Glomerular visceral epithelial cell (primary cell): ENCODE results near the gene SSB.
"Not testable (repeated sequence)": the region's sequence is repeated elsewhere in the genome, so short reads cannot be mapped to it uniquely, and the experiment has no call there.

Experiments used
- DNase-seq: peaks from one replicate; pipeline ENCODE4 v3.0.0-alpha.2; 2016; ENCODE audit errors: extremely low spot score

Gene SSB

GRCh38 chr2:169828141-169828811 is 29.6 kb downstream of the SSB start:
- DNase-seq: peak; percentile 44

- no peak for DNase-seq
Observed at GRCh38 chr2:169834401-169834800, 35.7 kb downstream of the SSB start.

- DNase-seq: no peak
Observed at GRCh38 chr2:169838743-169839489, 40.2 kb downstream of the SSB start.

GRCh38 chr2:169839954-169840746 is 41.5 kb downstream of the SSB start:
- no peak for DNase-seq

GRCh38 chr2:169840747-169841142 is 42.1 kb downstream of the SSB start:
- DNase-seq: no peak

GRCh38 chr2:169841625-169842024 is 43.0 kb downstream of the SSB start:
- not testable (repeated sequence) for DNase-seq

- DNase-seq: no peak
Observed at GRCh38 chr2:169845016-169845415, 46.3 kb downstream of the SSB start.

- not testable (repeated sequence) for DNase-seq
Observed at GRCh38 chr2:169848959-169849693, 50.5 kb downstream of the SSB start.

- DNase-seq: no peak
Observed at GRCh38 chr2:169849710-169850109, 51.0 kb downstream of the SSB start.

GRCh38 chr2:169853041-169853668 is 54.5 kb downstream of the SSB start:
- DNase-seq: no peak

GRCh38 chr2:169855281-169856258 is 56.9 kb downstream of the SSB start:
- not testable (repeated sequence) for DNase-seq

GRCh38 chr2:169859423-169859822 is 60.8 kb downstream of the SSB start:
- DNase-seq: no peak

- DNase-seq: no peak
Observed at GRCh38 chr2:169860149-169860548, 61.5 kb downstream of the SSB start.
